ENCODE results near the gene SLC7A11.

DNA sequence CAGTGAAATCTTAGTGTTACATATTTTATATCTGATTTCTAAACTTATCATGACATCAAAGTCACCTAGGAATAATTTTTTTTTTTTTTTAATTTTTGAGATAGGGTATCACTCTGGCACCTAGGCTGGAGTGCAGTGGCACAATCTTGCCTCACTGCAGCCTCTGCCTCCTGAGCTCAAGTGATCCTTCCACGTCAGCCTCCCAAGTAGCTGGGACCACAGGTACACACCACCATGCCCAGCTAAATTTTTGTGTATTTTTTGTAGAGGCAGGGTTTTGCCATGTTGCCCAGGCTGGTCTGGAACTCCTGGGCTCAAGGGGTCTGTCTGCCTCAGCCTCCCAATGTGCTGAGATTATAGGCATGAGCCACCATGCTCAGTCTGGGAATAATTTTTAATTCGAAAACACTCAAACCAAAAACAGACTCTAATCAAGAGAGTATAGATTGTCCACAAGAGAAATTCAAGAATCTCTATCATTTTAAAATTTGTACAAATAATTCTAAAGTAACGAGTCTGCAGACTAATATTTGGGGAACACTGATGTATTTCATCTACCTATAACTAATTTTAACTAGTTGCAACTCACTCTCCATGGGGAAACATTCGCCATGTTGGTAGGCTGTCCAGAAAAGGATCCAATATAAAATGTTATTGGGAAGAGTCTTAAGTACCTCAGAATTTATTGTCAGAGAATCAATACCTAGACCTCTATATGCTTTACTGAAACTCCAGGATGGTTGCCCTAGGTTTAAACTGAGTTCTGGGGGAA, 3.4 kb downstream of the SLC7A11 start:
- no peak for TF ChIP-seq CTCF (conservative IDR thresholded peaks at IDR 0.05; ENCODE audit: low read depth, low read length)
- TF ChIP-seq EZH2phosphoT487 (IDR thresholded peaks at IDR 0.05; ENCODE audit: borderline replicate concordance, low read length) = no peak

All from PC-3 (cell line).